NK-92 (cell line): Measurements from ENCODE around the gene ARNT2.

Source experiments
- DNase-seq: peaks from one replicate; lab custom pipeline; 2025; ENCODE audit not compliant: unreplicated experiment; lab: John Stamatoyannopoulos, UW

The ARNT2 gene

GRCh38 chr15:80550219-80550907 is 146.2 kb downstream of the ARNT2 start:
- DNase-seq = no peak

- no peak for DNase-seq
Observed at GRCh38 chr15:80550908-80551260, 146.7 kb downstream of the ARNT2 start.

- DNase-seq = no peak
Observed at GRCh38 chr15:80551348-80551747, 147.2 kb downstream of the ARNT2 start.

- DNase-seq = no peak
Observed at GRCh38 chr15:80554560-80554959, 150.4 kb downstream of the ARNT2 start.

- no peak for DNase-seq
Observed at GRCh38 chr15:80556694-80557367, 152.6 kb downstream of the ARNT2 start.

GRCh38 chr15:80557441-80558234 is 153.5 kb downstream of the ARNT2 start:
- DNase-seq = no peak

GRCh38 chr15:80558631-80559319 is 154.6 kb downstream of the ARNT2 start:
- no peak for DNase-seq

GRCh38 chr15:80559320-80559693 is 155.1 kb downstream of the ARNT2 start:
- no peak for DNase-seq

- no peak for DNase-seq
Observed at GRCh38 chr15:80559761-80560160, 155.6 kb downstream of the ARNT2 start.

- DNase-seq = no peak
Observed at GRCh38 chr15:80560601-80561400, 156.6 kb downstream of the ARNT2 start.

GRCh38 chr15:80561500-80561899 is 157.3 kb downstream of the ARNT2 start:
- DNase-seq = no peak

GRCh38 chr15:80562033-80562432 is 157.9 kb downstream of the ARNT2 start:
- no peak for DNase-seq

- no peak for DNase-seq
Observed at GRCh38 chr15:80562846-80563245, 158.7 kb downstream of the ARNT2 start.

GRCh38 chr15:80563372-80563997 is 159.3 kb downstream of the ARNT2 start:
- no peak for DNase-seq

GRCh38 chr15:80564056-80564455 is 159.9 kb downstream of the ARNT2 start:
- no peak for DNase-seq

- DNase-seq = no peak
Observed at GRCh38 chr15:80565398-80565797, 161.2 kb downstream of the ARNT2 start.

- no peak for DNase-seq
Observed at GRCh38 chr15:80565988-80566387, 161.8 kb downstream of the ARNT2 start.

GRCh38 chr15:80567721-80568157 is 163.6 kb downstream of the ARNT2 start:
- DNase-seq = no peak

- no peak for DNase-seq
Observed at GRCh38 chr15:80568298-80568697, 164.1 kb downstream of the ARNT2 start.
